T-cell (primary cell): ENCODE measurements around the gene ZNF681. TPM values are rescaled to one million over a fixed set of nuclear protein-coding genes. Genes with fewer than 3 reads are reported as not detected.
"Not testable (repeated sequence)": the region's sequence is repeated elsewhere in the genome, so short reads cannot be mapped to it uniquely, and the experiment has no call there.

ENCODE experiments used
- ATAC-seq, 4 experiments: fragments of 200-7000 bp in 3 of 4; fragments of 150-1000 bp in 1 of 4; cut with Tn5 transposase; replicated peaks in 1 of 4; 1 replicate in 3 of 4; 2 replicates in 1 of 4; pipeline ENCODE4 v1.10.0; 2021; ENCODE audit warnings: moderate library complexity in 3 of 4, mild to moderate bottlenecking in 2 of 4, moderate number of reproducible peaks in 1 of 4
- CTCF ChIA-PET, 2 donors: fragments of 300-600 bp; sonication (Branson Sonifier 250); formaldehyde crosslinking; loops; one replicate each; lab custom pipeline; 2022; ENCODE audit warnings: antibody characterized with exemption in 2 of 2; lab: Charles Lee
- POLR2A ChIA-PET, 2 donors: fragments of 300-600 bp; sonication (Branson Sonifier 250); formaldehyde crosslinking; loops; one replicate each; lab custom pipeline; 2022; ENCODE audit warnings: antibody characterized with exemption in 2 of 2; lab: Charles Lee
- DNase-seq, 35 experiments: peaks; one replicate each; pipeline versions ENCODE4 v3.0.0 to v3.0.0-alpha.2; 2013 to 2023
- H3K27ac ChIP-seq: one replicate; pipeline ENCODE4 v1.5.1; 2013; ENCODE audit warnings: low read length
- H3K27me3 ChIP-seq, 2 experiments: replicated peaks in 1 of 2; 1 replicate in 1 of 2; 2 replicates in 1 of 2; pipeline versions ENCODE4 v1.6.1 to v1.7.0; 2013; ENCODE audit warnings: low read length in 1 of 2, mixed read lengths in 1 of 2; ENCODE audit not compliant: control insufficient read depth in 2 of 2, insufficient read depth in 2 of 2; ENCODE audit errors: extremely low read depth in 1 of 2
- H3K36me3 ChIP-seq, 2 donors: 1 replicate in 1 of 2; 2 replicates in 1 of 2; pipeline versions ENCODE4 v1.6.1 to v1.7.0; 2013; ENCODE audit warnings: low read length in 1 of 2; ENCODE audit not compliant: control insufficient read depth in 2 of 2, insufficient read depth in 1 of 2; ENCODE audit errors: extremely low read depth in 1 of 2
- H3K4me1 ChIP-seq, 2 experiments: 1 replicate in 1 of 2; 2 replicates in 1 of 2; pipeline versions ENCODE4 v1.6.1 to v1.7.0; 2013; ENCODE audit warnings: low read length in 2 of 2, mixed read lengths in 1 of 2; ENCODE audit not compliant: insufficient read depth in 2 of 2, control insufficient read depth in 1 of 2; ENCODE audit errors: extremely low read depth in 1 of 2
- H3K4me3 ChIP-seq, 2 donors: 1 replicate in 1 of 2; 2 replicates in 1 of 2; pipeline versions ENCODE4 v1.5.1 to v1.7.0; 2013; ENCODE audit warnings: mild to moderate bottlenecking in 2 of 2, low read length in 1 of 2, moderate library complexity in 1 of 2; ENCODE audit not compliant: control insufficient read depth in 1 of 2; ENCODE audit errors: extremely low read depth in 1 of 2
- H3K9me3 ChIP-seq: 2 replicates; pipeline ENCODE4 v1.7.0; 2013
- H3K27ac Mint-ChIP-seq, 2 donors: one replicate each; pipeline ENCODE4 v1.8.0; 2020 to 2021; ENCODE audit warnings: mild to moderate bottlenecking in 2 of 2, mixed read lengths in 2 of 2
- H3K27me3 Mint-ChIP-seq, 2 donors: one replicate each; pipeline ENCODE4 v1.8.0; 2021 to 2022; ENCODE audit warnings: mixed read lengths in 2 of 2
- H3K36me3 Mint-ChIP-seq: one replicate; pipeline ENCODE4 v1.8.0; 2021; ENCODE audit warnings: mixed read lengths
- H3K4me1 Mint-ChIP-seq, 3 donors: one replicate each; pipeline ENCODE4 v1.8.0; 2020 to 2022; ENCODE audit warnings: mixed read lengths in 3 of 3, mild to moderate bottlenecking in 1 of 3
- H3K4me3 Mint-ChIP-seq, 3 donors: one replicate each; pipeline ENCODE4 v1.8.0; 2020 to 2022; ENCODE audit warnings: mild to moderate bottlenecking in 3 of 3, mixed read lengths in 3 of 3, moderate library complexity in 3 of 3
- H3K9me3 Mint-ChIP-seq, 3 donors: one replicate each; pipeline ENCODE4 v1.8.0; 2020 to 2022; ENCODE audit warnings: mixed read lengths in 3 of 3
- WGBS: methylation state at CpG from one replicate; pipeline ENCODE4 v1.1.5; 2013; ENCODE audit warnings: missing lambda C conversion rate; ENCODE audit not compliant: insufficient coverage; 5-methylcytosine and 5-hydroxymethylcytosine counted together
- total RNA-seq, 35 experiments: library from RNA in 6 of 35; stranded (reverse) in 6 of 35; fragments of 120-200 nt in 1 of 35; gene quantifications; one replicate each; pipeline versions ENCODE4 v1.2.1 to v1.2.4 and lab custom pipeline; 2013 to 2026

The ZNF681 gene
- total RNA-seq, 5 donors from 2014 or later (not counting 1 experiment from before 2014, with no cell fraction given): 2.4 to 6.7 (median 5.5) TPM

GRCh38 chr19:23692937-23693336 lies 65.8 kb downstream of the ZNF681 start:
- H3K36me3 Mint-ChIP-seq, H3K36me3 ChIP-seq, CTCF ChIA-PET, H3K9me3 Mint-ChIP-seq, H3K4me3 ChIP-seq, H3K27me3 ChIP-seq, H3K4me3 Mint-ChIP-seq, H3K4me1 ChIP-seq, H3K27me3 Mint-ChIP-seq, H3K9me3 ChIP-seq, ATAC-seq, H3K27ac Mint-ChIP-seq, POLR2A ChIA-PET, H3K27ac ChIP-seq, DNase-seq: not testable (repeated sequence)
- WGBS: 72% methylated on average over 3 of the region's 9 CpGs
- H3K4me1 Mint-ChIP-seq: peaks cover 4 to 13% (median 10%) of the 10 kb centered on the region in 3 donors

Other genes starting within 250 kb of the ZNF681 start
- gene ZNF675, start 71.7 kb downstream of the ZNF681 start, total RNA-seq: 10 to 100 TPM; 17.5 to 27.7 (median 24.2) TPM
- gene ZNF726, start 156.0 kb upstream of the ZNF681 start, total RNA-seq: 1 to 10 TPM; 2.6 to 4.7 (median 3.3) TPM